Stimulated activated CD4-positive, alpha-beta T cell treated with anti-CD3 and anti-CD28 coated beads, Interleukin-12 subunit alpha, Interleukin-12 subunit beta, amount 100 ng/mL, for 4 hours (primary cell): ENCODE results near the gene SPI1.
"Not testable (repeated sequence)": the region's sequence is repeated elsewhere in the genome, so short reads cannot be mapped to it uniquely, and the experiment has no call there.

Experiments
- DNase-seq: peaks from one replicate; pipeline ENCODE4 v3.0.0-alpha.2; 2020

Gene SPI1

DNA sequence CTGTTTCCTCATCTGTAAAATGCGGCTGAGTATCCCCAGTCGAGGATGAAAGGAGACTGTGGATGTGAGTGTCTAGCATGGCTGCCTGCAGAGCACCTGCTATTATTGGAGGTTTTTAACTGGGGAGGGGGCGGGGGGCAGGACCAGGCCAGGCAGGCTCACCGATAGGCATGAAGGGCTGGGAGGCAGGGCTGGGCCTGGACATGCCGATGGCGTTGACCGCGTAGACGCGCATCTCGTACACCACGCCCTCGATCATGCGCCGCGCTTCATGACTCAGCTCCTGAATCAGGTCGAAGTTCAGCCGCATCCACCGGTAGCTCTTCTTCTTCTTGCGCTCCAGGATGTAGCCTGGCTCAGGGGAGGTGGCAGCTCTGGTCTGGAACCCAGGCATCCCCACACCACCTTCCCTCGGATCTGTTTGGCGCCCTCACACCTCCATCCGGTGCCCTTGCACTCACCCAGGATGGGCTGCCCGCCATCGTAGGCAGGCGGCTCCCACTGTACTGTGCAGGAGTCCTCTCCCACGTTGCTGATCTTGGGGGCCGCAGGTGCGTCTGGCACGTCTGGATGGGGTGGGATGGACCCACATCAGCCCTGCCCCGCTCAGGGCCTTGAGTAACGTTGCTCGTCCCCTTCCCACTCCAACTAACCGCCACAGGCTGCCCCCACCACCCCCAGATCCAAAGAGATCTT, 41.0 kb downstream of the SPI1 start:
- DNase-seq, result no peak

DNA sequence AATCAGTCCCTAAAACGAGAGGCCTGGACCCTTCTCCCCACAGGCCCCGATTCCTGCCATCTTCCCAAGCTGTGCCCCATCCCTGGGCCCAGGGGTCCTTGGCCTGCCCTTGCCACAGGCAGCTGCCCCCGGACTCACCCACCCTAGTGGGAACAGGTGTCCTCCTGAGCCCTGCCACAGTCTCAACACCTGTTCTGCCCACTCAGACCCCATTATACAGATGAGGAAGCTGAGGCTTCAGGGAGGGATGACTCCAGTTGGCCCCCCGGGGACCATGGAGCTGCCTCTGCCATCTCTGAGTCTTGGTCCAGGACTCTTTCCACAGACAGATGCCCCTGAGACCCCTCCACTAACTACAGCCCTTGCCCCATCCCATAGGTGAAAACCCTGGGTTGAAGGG, 41.8 kb downstream of the SPI1 start:
- no peak for DNase-seq

DNA sequence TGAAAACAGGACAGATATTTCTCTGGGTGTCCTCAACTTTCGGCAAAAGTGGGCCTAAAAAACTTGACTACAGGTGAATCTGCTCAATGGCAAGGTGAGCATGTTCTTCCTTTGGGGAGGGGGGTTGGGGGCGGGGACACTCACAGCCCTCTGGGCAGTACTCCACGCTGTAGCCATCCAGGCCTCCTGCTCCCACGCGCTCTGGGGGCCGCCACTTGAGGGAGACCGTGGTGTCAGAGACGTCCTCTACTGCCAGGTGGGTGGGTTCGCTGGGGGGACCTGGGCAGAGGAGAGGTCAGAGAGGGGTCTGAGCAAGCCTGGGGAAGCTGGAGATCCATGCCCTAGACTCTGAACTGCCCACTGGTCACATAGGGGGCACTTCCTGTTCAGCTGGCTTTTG, 42.6 kb downstream of the SPI1 start:
- no peak for DNase-seq

DNA sequence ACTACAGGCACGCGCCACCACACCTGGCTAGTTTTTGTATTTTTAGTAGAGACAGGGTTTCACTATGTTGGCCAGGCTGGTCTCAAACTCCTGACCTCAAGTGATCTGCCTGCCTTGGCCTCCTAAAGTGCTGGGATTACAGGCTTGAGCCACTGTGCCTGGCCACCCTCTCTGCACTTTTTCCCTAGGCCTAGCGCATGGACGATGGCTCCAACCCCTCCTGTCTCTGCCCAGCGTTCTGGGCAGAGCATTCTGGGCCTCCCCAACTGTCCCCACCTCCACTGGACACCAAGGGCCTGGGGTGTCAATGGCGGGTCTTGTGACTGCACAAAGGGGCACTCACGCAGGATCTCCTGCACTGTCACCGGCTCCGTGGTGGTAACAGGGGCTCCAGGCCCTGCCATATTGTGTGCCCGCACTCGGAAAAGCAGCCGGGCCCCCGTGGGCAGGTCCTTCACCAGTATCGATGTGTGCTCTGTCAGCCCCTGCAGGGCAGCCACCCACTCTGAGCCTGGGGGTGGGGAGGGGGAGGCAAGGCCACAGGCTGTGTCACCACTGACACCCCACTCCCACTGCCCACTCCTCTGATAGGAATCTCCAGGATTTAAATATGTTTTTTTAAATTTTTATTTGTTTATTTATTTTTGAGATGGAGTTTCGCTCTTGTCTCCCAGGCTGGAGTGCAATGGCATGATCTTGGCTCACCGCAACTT, 43.5 kb downstream of the SPI1 start:
- DNase-seq, result not testable (repeated sequence)

DNA sequence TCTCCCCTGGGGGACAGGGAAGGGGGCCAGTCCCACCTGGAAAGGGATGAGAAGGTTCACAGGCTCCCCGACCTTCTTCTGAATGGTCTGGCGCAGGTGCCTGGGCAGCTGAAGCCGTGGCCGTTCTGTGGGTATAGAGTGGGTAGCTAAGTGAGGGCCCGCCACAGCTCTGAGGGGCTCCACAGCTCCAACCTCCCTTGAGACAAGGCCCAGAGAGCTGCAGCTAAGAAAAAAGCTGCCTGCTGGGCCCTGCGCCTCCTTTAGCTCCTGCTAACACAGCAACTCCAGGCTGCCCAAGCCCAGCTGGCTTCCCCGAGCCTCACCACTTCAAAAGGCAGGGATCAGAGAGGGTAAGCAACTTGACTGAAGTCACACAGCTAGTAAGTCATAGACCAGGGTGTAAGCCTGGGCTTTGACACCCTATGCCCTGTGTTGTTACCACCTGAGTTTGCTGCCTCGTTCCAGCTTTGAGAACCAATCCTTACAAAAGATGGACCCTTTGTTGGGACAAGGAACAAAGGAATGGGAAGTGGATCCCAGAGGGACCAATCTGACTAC, 44.4 kb downstream of the SPI1 start:
- DNase-seq, result no peak

DNA sequence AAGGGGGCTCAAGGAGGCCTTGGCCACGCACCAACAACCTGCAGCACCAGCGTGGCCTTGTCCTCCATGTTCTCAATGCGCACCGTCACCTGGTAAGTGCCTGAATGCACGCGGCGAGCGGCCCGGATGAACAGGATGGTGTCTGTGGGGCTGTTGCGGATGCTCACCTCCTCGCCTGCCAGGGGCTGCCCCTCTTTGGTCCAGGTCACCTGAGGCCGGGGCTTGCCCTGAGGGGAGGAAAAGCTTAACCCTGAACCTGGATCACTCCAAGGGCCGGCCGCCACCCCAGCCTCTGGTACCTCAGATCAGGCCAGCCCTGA, 44.9 kb downstream of the SPI1 start:
- DNase-seq, result no peak

DNA sequence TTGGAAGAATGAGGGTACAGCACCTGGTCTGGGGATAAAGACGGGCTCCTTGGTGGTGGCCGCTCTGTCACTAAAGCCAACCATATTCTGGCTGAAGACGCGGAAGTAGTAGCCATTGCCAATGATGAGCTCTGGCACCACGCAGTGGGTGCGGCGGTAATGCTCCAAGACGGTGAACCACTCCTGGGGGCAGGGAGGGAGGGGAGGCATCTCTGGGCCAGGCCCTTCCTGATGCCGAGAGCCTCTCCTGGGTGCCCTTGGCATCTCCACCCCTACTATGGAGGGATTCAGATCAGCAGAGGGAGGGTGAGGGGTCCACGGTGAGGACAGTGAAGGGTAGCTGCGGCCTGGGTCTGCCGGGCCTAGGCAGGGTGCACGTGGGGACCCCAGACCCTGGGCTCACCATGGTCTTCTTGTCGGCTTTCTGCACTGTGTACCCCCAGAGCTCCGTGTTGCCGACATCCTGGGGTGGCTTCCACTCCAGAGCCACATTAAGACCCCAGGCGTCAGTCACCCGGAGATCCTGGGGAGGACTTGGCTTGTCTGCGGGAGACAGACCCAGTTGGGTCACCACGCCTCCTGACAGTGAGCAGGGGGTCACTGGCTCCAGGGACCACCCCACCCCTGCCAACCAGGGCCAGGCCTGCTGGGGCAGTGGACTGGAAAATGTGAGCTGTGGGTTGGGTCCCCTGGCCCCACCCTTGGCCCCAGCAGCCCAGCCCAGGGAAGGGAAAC, 45.4 kb downstream of the SPI1 start:
- no peak for DNase-seq

DNA sequence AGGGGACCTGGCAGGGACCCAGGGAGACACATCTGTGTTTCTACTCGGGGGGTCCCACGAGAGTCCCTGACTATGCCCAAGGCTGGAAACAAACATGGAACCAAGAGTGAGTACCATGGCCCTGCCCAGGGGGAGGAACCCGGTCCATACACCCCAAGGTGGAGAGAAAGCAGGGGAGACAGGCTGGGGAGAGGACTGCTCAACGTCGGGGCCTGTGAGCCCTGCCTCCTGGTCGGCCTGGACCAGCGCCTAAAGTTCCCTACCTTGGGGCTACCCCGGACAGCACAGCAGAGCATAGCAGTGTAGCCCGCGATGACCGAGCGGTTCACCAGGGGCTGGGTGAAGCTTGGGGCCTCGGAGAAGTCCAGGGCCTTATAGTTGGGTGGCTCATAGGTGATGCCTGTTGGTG, 46.0 kb downstream of the SPI1 start:
- DNase-seq, result no peak

DNA sequence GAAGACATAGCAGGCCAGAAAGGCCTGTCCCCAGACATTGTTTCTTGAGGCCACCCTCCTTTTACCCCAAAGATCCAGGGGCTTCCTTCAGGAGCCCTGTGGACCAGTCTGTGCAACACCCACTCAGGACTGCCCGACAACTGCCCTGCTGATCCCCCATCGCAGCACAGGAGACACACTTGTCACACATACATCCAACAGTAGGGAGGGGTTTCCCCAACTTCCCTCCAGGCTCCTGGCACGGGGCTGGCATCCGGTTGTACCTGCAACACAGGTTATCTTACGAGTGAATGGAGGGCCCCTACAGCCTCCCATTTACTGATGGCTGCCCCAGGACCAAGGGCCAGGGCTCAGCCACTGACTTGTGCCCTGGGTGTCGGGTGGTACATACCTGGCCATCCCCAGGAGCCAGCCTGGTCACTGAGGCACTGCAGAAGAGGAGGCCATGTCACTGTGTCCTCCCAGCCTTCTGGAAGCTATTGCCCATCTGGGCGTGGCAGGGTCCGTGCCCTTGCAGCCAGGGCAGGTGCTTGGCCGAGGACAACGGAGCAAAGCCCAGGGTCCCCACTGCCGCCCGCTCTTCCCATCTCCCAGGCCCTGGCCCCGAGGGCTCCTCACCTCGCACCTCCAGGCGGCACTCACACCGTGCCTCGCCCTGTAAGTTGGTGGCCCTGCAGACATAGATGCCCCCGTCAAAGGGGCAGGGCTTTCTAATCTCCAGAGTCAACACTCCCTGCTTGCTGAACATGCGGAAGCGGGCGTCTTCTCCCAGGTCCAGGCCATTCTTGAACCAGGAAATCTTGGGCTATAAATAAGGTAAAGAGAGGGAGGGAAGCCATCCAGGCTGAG, 46.7 kb downstream of the SPI1 start:
- DNase-seq, result no peak

DNA sequence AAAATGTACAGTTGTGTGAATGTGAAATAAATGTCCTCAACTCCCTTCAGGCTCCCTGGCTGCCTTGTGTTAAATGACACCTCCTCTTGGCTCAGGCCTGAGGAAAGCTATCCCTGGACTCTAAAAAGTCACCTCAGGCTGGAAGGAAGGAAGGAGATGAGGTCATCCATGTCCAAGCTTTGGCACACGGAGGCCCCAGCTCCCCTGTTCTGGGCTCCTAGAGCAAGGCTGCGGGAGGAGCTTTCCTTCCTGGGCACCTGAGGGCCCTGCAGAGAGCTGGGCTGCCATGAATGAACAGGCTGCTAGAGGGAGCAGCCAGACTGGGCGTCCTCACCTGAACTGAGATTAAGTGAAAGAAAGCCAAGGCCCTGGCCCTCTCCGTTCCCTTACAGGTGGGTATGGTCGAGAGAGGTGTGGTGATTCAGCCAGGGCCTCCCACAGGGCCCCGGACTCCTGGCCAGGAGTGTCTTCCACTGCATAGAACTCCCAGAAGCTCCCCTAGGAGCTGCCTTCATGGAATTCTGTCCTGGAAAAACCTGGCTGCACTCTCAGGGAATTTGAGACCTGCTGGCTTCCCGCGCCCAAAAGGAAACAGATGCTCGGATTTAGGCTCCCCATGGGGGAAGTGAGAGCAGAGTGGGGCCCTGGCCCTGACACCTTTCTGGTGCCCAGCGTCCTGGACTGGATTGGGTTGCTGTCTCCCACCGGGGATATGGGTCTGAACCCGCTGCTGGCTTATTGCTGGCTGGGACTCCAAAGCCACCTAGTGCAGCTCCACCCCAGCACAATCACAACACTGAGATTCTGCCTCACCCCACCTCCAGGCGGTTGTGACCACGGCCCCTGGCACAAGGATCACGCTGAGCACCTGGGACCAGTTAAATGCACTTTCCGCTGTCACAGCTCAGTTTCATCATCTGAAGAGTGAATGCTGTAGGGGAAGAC, 48.1 kb downstream of the SPI1 start:
- DNase-seq, result no peak

DNA sequence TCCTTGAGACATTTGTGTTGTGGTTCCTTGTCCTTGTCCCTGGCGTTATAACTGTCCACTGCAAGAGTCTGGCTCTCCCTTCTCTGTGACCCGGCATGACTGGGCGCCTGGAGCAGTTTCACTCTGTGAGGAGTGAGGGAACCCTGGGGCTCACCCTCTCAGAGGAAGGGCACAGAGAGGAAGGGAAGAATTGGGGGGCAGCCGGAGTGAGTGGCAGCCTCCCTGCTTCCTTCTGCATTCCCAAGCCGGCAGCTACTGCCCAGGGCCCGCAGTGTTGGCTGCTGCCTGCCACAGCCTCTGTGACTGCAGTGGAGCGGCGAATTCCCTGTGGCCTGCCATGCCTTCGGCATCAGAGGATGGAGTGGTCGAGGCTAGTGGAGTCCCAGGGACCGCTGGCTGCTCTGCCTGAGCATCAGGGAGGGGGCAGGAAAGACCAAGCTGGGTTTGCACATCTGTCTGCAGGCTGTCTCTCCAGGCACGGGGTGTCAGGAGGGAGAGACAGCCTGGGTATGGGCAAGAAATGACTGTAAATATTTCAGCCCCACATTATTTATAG, 48.8 kb downstream of the SPI1 start:
- DNase-seq, result no peak

DNA sequence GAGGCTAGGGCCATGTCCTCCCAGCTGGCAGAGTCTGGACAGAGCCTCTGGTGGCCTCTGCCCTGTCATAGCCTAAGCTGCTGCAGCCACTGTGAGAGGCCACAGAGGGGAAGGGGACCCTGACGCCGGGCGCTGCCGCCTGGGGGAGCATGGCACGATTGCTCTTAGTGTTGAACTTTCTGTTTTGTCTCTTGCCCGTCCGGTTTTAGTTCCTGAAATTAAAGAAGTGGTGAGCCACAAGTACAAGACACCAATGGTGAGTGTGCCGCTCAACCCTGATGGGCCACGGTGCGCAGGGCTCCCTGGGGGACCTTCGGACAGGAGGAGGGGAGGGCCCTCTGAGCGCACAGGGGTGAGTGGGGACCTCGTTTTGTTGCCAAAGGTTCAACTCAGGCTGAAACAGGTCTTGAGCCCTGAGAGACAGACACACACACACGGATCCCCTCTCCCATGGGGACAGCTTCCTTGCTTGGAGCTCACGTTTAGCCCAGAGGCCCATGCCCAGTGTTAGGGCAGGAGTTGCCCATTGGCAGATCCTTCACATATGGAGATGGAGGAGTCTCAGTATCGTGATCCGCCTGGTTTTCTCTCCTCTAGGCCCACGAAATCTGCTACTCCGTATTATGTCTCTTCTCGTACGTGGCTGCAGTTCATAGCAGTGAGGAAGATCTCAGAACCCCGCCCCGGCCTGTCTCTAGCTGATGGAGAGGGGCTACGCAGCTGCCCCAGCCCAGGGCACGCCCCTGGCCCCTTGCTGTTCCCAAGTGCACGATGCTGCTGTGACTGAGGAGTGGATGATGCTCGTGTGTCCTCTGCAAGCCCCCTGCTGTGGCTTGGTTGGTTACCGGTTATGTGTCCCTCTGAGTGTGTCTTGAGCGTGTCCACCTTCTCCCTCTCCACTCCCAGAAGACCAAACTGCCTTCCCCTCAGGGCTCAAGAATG, 49.6 kb downstream of the SPI1 start:
- DNase-seq, result no peak

DNA sequence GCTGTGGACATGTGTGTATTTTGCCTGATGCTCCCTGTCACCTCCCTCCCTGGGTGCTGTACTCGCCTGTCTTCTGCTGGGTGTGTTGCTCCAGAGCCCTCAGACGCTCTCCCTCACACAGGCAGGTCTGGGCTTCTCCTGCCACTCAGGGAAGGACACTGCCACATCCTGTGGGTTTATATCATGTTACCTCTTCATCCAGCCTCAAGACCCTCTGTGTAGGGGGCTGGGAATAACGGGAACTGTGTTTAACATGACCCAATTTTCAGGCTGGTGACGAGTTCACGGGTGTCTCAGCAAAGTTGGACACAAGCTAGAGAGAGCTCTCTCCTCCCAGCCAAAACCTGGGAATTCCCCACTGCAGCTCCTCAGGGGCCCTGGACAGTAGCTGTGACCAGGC, 50.4 kb downstream of the SPI1 start:
- no peak for DNase-seq

DNA sequence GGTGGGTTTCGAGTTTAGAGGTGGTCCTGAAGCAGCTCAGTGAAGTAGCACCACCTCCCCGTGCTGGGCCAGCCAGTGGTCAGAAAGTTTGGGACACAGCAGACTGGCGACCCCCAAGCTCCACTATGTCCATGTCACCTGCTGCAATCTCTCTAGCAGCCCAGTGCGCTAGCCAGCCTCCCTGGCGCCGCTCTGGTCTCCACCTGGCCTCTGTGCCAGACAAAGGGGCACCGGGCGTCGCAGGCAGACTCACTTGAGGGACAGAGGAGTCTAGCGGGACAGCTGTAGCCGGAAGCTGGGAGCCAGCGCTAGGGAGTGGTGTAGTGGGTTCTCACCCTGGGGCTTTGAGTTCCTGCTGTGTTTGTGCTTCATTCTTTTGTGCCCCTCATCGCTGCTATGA, 51.3 kb downstream of the SPI1 start:
- no peak for DNase-seq

DNA sequence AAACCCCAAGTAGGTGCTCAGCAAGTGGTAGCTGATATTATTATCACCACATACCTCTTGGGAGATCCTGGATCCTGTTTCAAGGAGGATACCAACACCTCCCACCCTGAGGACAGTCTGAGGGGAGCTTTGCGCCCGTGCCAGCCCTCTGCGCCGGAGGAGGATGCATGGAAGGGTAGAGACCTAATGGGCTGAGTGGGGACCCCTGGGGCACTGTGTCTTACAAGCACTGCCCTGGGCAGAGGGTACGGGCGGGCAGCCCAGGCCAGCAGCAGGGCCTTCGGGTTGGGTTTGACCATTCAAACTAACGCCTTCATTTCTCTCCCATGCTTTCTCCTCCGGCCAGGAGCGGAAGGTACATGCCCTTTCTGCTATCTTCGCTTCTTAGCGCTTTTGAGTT, 52.1 kb downstream of the SPI1 start:
- no peak for DNase-seq

DNA sequence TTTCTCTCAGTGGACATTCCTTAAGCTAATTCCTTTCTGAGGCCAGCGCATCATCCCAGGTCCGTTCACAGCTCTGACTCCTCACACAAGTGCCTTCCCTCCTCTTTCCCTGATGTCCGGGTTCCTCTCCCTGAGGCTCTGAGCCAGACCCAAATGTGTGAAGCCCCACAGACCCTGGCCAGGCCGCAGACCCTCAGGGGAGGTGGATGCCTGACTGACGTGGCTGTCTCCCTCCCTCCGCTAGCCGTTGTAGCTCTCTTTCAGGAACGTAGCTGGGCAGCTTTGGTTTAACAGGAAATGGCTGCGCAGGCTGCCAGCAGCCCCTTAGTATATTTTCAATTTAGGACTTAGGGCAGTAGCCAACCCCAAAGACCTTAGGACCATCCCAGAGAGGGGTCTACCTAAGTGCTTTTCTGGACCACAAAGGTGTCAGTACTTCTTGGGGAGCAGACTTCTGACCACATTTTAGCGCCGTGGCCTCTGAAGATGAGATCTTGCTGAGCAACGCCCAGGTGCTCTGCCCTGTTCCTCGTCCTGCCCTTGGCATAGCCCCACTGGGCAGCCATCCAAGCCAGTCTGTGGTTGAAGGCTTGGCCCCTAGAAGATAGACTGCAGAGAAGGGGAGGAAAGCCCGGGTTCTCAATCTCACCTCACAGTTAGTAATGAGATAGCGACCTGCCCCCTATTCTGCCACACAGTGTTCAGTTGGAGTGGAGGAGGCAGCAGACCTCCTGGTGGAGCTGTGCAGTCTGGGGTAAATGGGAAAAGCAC, 52.9 kb downstream of the SPI1 start:
- no peak for DNase-seq

DNA sequence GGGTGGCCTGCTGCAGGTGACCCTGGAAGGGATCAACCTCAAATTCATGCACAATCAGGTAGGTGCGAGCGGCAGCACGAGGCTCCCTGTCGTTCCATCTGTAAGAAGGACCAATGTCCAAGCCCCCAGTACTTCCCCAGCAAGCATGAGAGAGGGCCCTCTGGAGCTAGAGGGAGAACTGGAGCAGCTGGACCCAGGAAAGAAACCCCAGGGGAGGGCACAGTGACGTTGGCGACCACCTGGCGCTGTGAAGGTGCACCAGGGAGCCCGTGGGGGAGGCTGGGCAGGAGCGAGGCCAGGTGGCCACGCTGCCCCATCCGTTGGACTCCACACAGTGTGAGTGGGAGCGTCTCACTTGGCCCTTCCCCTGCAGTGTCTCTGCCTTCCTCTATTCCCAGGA, 53.8 kb downstream of the SPI1 start:
- no peak for DNase-seq

DNA sequence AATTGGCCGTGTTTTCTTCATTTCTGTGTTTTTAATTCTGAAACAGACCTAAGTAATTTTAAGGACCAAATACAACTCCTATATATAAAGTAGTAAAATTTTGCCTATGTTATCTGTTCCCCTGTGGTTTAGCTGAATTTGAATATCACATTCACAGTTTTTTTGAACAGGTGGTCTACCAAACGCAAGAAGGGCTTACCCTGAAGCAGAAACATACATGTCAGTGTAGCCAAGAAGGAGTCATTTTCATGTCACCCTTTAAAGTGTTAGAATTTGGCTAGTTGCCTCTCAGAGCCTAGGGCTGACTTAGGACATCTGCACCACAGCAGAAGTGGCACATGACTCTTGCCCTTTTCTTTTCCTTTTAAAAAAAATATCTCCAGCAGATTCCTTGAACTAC, 60.2 kb downstream of the SPI1 start:
- no peak for DNase-seq

DNA sequence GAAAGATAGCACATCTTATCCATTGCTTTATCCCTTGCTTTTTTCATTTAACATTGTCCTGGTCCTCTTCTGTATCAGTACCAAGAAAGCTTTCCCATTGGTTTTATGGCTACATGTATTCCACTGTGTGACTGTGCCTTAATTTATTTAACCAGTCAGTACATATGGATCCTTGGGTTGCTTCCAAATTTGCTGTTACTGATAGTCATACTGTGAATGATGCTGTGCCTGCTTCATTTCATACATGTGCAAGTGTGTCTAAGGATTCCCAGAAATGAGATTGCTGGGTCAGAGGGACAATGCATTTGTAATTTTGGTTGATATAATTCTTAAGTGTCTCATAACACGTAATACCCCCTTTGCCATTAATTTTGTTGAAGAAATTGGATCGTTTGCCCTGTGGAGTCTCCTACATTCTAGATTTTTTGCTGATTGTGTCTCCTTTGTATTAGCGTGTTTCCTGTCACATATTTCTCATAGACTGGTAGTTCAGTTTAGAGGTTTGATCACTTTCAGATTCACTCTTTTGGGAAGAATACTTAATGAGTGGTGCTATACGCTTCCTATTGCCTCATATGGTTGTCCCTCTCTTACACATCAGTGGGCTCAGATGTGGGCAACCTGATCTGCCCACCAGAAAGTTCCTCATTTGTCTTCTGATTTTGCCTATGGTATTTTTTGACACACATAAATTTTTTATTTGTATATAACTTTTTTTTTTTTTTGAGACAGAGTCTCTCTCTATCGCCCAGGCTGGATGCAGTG, 61.1 kb downstream of the SPI1 start:
- DNase-seq, result no peak
